Measurements from ENCODE around the gene RNASE1. TPM values are rescaled to one million over a fixed set of nuclear protein-coding genes. Genes with fewer than 3 reads are reported as not detected.

RNASE1 gene
- polyA plus RNA-seq, 1 donor from 2014 or later, result not detected

DNA sequence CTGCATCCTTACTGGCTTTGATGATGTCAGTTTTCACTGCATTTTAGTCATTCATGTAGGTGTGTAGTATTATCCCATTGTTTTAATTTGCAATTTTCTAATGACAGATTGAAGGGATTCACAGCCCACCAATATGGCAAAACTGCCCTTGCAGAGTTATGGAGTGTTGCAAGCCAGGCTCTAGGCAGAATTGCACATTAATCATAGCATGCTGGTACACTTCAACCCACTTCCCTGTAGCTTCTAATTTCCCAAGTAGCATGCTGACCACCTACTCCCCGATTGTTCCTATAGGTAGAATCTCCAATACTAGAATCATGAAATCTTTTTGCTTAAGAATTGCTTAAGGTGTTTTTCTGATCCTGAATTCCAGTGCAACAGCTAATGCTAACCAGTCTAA lies 26.7 kb downstream of the RNASE1 start:
- no peaks in the 10 kb centered on the region for H3K9me3 ChIP-seq (ENCODE audit: low read length)
- no peak overlapping the region for H2AFZ ChIP-seq (ENCODE audit: low read depth, low read length)
- no peak overlapping the region for H3K4me3 ChIP-seq (ENCODE audit: low read length)
- H3K27me3 ChIP-seq (ENCODE audit: insufficient read depth, low read depth, low read length), result no peaks in the 10 kb centered on the region
- no peaks in the 10 kb centered on the region for H3F3A ChIP-seq (ENCODE audit: insufficient read depth, low read length, poor library complexity, severe bottlenecking)
- no peak overlapping the region for H3K4me2 ChIP-seq (ENCODE audit: low read length)
- H3K79me2 ChIP-seq (replicated peaks; ENCODE audit: insufficient read depth, low read length), result no peaks in the 10 kb centered on the region
- H3K9ac ChIP-seq (ENCODE audit: low read length), result no peak overlapping the region
- no peak overlapping the region for H3K27ac ChIP-seq (ENCODE audit: low read length)
- no peaks in the 10 kb centered on the region for H3K9me2 ChIP-seq (ENCODE audit: insufficient read depth, low read length)
- TF ChIP-seq TAF1 (IDR thresholded peaks at IDR 0.05; ENCODE audit: low read depth) (no peak), RAD21 (conservative IDR thresholded peaks at IDR 0.05) (no peak), EZH2 (IDR thresholded peaks at IDR 0.05; ENCODE audit: borderline replicate concordance, insufficient read depth, low read length, poor library complexity, severe bottlenecking) (no peak), EP300 (conservative IDR thresholded peaks at IDR 0.05; ENCODE audit: poor library complexity, severe bottlenecking) (no peak), SMC3 (conservative IDR thresholded peaks at IDR 0.05; ENCODE audit: poor library complexity) (no peak), POLR2AphosphoS5 (IDR thresholded peaks at IDR 0.05) (no peak)
- TF ChIP-seq, protein P1, sequence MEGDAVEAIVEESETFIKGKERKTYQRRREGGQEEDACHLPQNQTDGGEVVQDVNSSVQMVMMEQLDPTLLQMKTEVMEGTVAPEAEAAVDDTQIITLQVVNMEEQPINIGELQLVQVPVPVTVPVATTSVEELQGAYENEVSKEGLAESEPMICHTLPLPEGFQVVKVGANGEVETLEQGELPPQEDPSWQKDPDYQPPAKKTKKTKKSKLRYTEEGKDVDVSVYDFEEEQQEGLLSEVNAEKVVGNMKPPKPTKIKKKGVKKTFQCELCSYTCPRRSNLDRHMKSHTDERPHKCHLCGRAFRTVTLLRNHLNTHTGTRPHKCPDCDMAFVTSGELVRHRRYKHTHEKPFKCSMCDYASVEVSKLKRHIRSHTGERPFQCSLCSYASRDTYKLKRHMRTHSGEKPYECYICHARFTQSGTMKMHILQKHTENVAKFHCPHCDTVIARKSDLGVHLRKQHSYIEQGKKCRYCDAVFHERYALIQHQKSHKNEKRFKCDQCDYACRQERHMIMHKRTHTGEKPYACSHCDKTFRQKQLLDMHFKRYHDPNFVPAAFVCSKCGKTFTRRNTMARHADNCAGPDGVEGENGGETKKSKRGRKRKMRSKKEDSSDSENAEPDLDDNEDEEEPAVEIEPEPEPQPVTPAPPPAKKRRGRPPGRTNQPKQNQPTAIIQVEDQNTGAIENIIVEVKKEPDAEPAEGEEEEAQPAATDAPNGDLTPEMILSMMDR (IDR thresholded peaks at IDR 0.05; ENCODE audit: poor library complexity, severe bottlenecking), result no peak
- no peaks in the 10 kb centered on the region for H4K20me1 ChIP-seq (ENCODE audit: insufficient read depth)
- H3K36me3 ChIP-seq (ENCODE audit: insufficient read depth, low read length), result no peaks in the 10 kb centered on the region

DNA sequence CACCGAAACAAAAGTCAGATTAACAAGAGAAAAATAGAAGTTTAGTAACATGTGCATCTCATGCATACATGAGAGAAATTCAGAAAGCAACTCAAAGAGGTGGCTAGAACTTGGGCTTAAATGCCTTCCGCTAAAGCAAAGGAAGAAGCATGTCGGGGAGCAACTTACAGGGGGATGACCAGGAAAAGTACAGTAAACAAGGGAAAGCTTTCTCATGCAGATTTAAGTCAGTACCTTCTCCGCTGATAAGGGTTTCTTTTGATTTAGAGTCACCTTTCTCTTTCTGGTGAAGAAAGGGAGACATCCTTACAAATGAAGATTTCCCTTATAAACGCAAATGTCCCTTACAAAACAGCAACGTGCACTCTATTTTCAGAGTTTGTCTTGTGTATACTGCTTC lies 27.6 kb downstream of the RNASE1 start:
- Histone ChIP-seq H3K4me2 (ENCODE audit: low read length) (no peak overlapping the region), H3K36me3 (ENCODE audit: insufficient read depth, low read length) (no peaks in the 10 kb centered on the region), H3K4me3 (ENCODE audit: low read length) (no peak overlapping the region)

More for the DNA sequence above, 27.6 kb downstream of the RNASE1 start:
- Histone ChIP-seq H3K27me3 (ENCODE audit: insufficient read depth, low read depth, low read length) (no peaks in the 10 kb centered on the region), H3K9me2 (ENCODE audit: insufficient read depth, low read length) (no peaks in the 10 kb centered on the region), H3F3A (ENCODE audit: insufficient read depth, low read length, poor library complexity, severe bottlenecking) (no peaks in the 10 kb centered on the region), H3K9ac (ENCODE audit: low read length) (no peak overlapping the region), H3K27ac (ENCODE audit: low read length) (no peak overlapping the region), H4K20me1 (ENCODE audit: insufficient read depth) (no peaks in the 10 kb centered on the region), H2AFZ (ENCODE audit: low read depth, low read length) (no peak overlapping the region), H3K9me3 (ENCODE audit: low read length) (no peaks in the 10 kb centered on the region), H3K79me2 (replicated peaks; ENCODE audit: insufficient read depth, low read length) (no peaks in the 10 kb centered on the region)
- no peak for TF ChIP-seq EZH2 (IDR thresholded peaks at IDR 0.05; ENCODE audit: borderline replicate concordance, insufficient read depth, low read length, poor library complexity, severe bottlenecking)
- no peak for TF ChIP-seq POLR2AphosphoS5 (IDR thresholded peaks at IDR 0.05)
- TF ChIP-seq, protein P2, sequence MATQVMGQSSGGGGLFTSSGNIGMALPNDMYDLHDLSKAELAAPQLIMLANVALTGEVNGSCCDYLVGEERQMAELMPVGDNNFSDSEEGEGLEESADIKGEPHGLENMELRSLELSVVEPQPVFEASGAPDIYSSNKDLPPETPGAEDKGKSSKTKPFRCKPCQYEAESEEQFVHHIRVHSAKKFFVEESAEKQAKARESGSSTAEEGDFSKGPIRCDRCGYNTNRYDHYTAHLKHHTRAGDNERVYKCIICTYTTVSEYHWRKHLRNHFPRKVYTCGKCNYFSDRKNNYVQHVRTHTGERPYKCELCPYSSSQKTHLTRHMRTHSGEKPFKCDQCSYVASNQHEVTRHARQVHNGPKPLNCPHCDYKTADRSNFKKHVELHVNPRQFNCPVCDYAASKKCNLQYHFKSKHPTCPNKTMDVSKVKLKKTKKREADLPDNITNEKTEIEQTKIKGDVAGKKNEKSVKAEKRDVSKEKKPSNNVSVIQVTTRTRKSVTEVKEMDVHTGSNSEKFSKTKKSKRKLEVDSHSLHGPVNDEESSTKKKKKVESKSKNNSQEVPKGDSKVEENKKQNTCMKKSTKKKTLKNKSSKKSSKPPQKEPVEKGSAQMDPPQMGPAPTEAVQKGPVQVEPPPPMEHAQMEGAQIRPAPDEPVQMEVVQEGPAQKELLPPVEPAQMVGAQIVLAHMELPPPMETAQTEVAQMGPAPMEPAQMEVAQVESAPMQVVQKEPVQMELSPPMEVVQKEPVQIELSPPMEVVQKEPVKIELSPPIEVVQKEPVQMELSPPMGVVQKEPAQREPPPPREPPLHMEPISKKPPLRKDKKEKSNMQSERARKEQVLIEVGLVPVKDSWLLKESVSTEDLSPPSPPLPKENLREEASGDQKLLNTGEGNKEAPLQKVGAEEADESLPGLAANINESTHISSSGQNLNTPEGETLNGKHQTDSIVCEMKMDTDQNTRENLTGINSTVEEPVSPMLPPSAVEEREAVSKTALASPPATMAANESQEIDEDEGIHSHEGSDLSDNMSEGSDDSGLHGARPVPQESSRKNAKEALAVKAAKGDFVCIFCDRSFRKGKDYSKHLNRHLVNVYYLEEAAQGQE (IDR thresholded peaks at IDR 0.05; ENCODE audit: borderline replicate concordance), result no peak
- no peak for TF ChIP-seq TAF1 (IDR thresholded peaks at IDR 0.05; ENCODE audit: low read depth)
- TF ChIP-seq MXI1 (conservative IDR thresholded peaks at IDR 0.05; ENCODE audit: poor library complexity, severe bottlenecking), result no peak
- TF ChIP-seq, protein P1 (IDR thresholded peaks at IDR 0.05; ENCODE audit: poor library complexity, severe bottlenecking), result no peak
- TF ChIP-seq RAD21 (conservative IDR thresholded peaks at IDR 0.05), result no peak
- TF ChIP-seq SMC3 (conservative IDR thresholded peaks at IDR 0.05; ENCODE audit: poor library complexity), result no peak
- TF ChIP-seq EP300 (conservative IDR thresholded peaks at IDR 0.05; ENCODE audit: poor library complexity, severe bottlenecking), result no peak

Measured in neural cell (in vitro differentiated cells).